HCT116 (cell line): ENCODE data around the gene GALNT18. TPM values are rescaled to one million over a fixed set of nuclear protein-coding genes. Genes with fewer than 3 reads are reported as not detected.

Experiments used
- ATAC-seq: fragments of 200-7000 bp; cut with Tn5 transposase; 2 replicates; pipeline ENCODE4 v1.9.1; 2020; ENCODE audit warnings: mild to moderate bottlenecking, moderate library complexity
- BruUV-seq: library from RNA; stranded (reverse); fragments of 400-500 nt; replicated peaks from 2 replicates; lab custom pipeline; 2021; lab: Mats Ljungman, UMichigan
- CTCF ChIA-PET: fragments of 300-600 bp; sonication (Branson Sonifier 250); formaldehyde crosslinking; loops from one replicate; lab custom pipeline; 2021; ENCODE audit warnings: antibody characterized with exemption; lab: Charles Lee
- POLR2A ChIA-PET: fragments of 300-600, 350-600 bp; sonication (Branson Sonifier 250); formaldehyde crosslinking; loops from one replicate; lab custom pipeline; 2021; ENCODE audit warnings: antibody characterized with exemption; lab: Charles Lee
- RAD21 ChIA-PET, 2 experiments: fragments of 300-600 bp; sonication (Branson Sonifier 250); formaldehyde crosslinking; loops; one replicate each; lab custom pipeline; 2023; ENCODE audit warnings: low total read pairs in 2 of 2; ENCODE audit not compliant: uncharacterized antibody in 2 of 2, unreplicated experiment in 2 of 2, low non-redundant PET in 1 of 2; lab: Charles Lee
- DNase-seq: peaks from one replicate; pipeline ENCODE4 v3.0.0-alpha.2; 2010; ENCODE audit warnings: low read depth, low spot score
- H2AFZ ChIP-seq: fragments of 200-600 bp; shearing (Covaris generic), sonication (generic); 2 replicates; pipeline ENCODE4 v1.6.1; 2017; ENCODE audit warnings: low read depth, mixed run types, mixed read lengths, antibody characterized with exemption, low read length; ENCODE audit not compliant: poor library complexity, severe bottlenecking
- H3K27ac ChIP-seq: 2 replicates; pipeline ENCODE4 v1.5.1; 2012; ENCODE audit warnings: low read depth, low read length
- H3K27me3 ChIP-seq: fragments of 200-600 bp; sonication (generic); 2 replicates; pipeline ENCODE4 v1.6.1; 2016; ENCODE audit warnings: mixed run types, low read length, mixed read lengths; ENCODE audit not compliant: insufficient read depth
- H3K36me3 ChIP-seq, 2 experiments: fragments of 200-500 bp in 1 of 2; fragments of 200-600 bp in 1 of 2; sonication (Bioruptor generic) in 1 of 2; sonication (generic) in 1 of 2; 2 replicates each; pipeline versions ENCODE4 v1.5.1 to v1.6.1; 2014 to 2016; ENCODE audit warnings: low read length in 2 of 2, inconsistent platforms in 1 of 2, mixed read lengths in 1 of 2, mixed run types in 1 of 2; ENCODE audit not compliant: insufficient read depth in 2 of 2, control insufficient read depth in 1 of 2
- H3K4me1 ChIP-seq, 2 experiments: fragments of 200-600 bp in 1 of 2; sonication (generic) in 1 of 2; 2 replicates each; pipeline versions ENCODE4 v1.5.1 to v1.6.1; 2012 to 2017; ENCODE audit warnings: low read length in 2 of 2, inconsistent platforms in 1 of 2, mild to moderate bottlenecking in 1 of 2, mixed read lengths in 1 of 2, mixed run types in 1 of 2, moderate library complexity in 1 of 2; ENCODE audit not compliant: insufficient read depth in 2 of 2, control insufficient read depth in 1 of 2
- H3K4me2 ChIP-seq: fragments of 200-600 bp; sonication (generic); 2 replicates; pipeline ENCODE4 v1.6.1; 2017; ENCODE audit warnings: mixed run types, low read length, mixed read lengths
- H3K4me3 ChIP-seq, 2 experiments: fragments of 200-600 bp in 1 of 2; sonication (generic) in 1 of 2; replicated peaks in 1 of 2; 2 replicates each; pipeline ENCODE4 v1.5.1; 2011 to 2016; ENCODE audit warnings: low read length in 2 of 2, control low read depth in 1 of 2, low read depth in 1 of 2, mild to moderate bottlenecking in 1 of 2, mixed read lengths in 1 of 2, mixed run types in 1 of 2
- H3K79me2 ChIP-seq: fragments of 200-600 bp; sonication (generic); 2 replicates; pipeline ENCODE4 v1.6.1; 2017; ENCODE audit warnings: mild to moderate bottlenecking, mixed run types, low read length, moderate library complexity, mixed read lengths; ENCODE audit not compliant: insufficient read depth
- H3K9ac ChIP-seq: fragments of 200-600 bp; sonication (generic); 2 replicates; pipeline ENCODE4 v1.6.1; 2016; ENCODE audit warnings: low read length, mixed read lengths
- H3K9me2 ChIP-seq: fragments of 200-600 bp; sonication (generic), shearing (Covaris generic); 2 replicates; pipeline ENCODE4 v1.6.1; 2017; ENCODE audit warnings: mixed run types, mild to moderate bottlenecking, moderate library complexity; ENCODE audit not compliant: insufficient read depth
- H3K9me3 ChIP-seq, 2 experiments: fragments of 200-500 bp in 1 of 2; fragments of 200-600 bp in 1 of 2; sonication (Bioruptor generic) in 1 of 2; sonication (generic) in 1 of 2; 2 replicates each; pipeline ENCODE4 v1.6.1; 2014 to 2017; ENCODE audit warnings: low read length in 2 of 2, mixed read lengths in 2 of 2, inconsistent platforms in 1 of 2, low read depth in 1 of 2, mild to moderate bottlenecking in 1 of 2, mixed run types in 1 of 2, moderate library complexity in 1 of 2; ENCODE audit not compliant: control insufficient read depth in 1 of 2, insufficient read depth in 1 of 2
- H4K20me1 ChIP-seq: fragments of 200-600 bp; sonication (generic), shearing (Covaris generic); 2 replicates; pipeline ENCODE4 v1.6.1; 2017; ENCODE audit warnings: mixed run types, mild to moderate bottlenecking, moderate library complexity; ENCODE audit not compliant: insufficient read depth
- CEBPB ChIP-seq: IDR thresholded peaks from 2 replicates; pipeline ENCODE4 v1.6.1; 2012; ENCODE audit warnings: low read depth
- POLR2A ChIP-seq: IDR thresholded peaks from 2 replicates; pipeline ENCODE4 v1.7.0; 2011; ENCODE audit warnings: borderline replicate concordance; ENCODE audit not compliant: insufficient read depth, insufficient read length; ENCODE audit errors: extremely low read depth
- POLR2AphosphoS5 ChIP-seq: IDR thresholded peaks from 2 replicates; pipeline ENCODE4 v1.6.1; 2011; ENCODE audit warnings: mild to moderate bottlenecking, low read depth, low read length, moderate library complexity
- RAD21 ChIP-seq: IDR thresholded peaks from 2 replicates; pipeline ENCODE4 v1.6.1; 2012; ENCODE audit warnings: low read depth, mild to moderate bottlenecking
- SRF ChIP-seq: IDR thresholded peaks from 2 replicates; pipeline ENCODE4 v1.6.1; 2012; ENCODE audit warnings: low read depth
- intact Hi-C: fragments of 100-400 bp; cut with micrococcal nuclease; formaldehyde crosslinking; loops from 2 replicates; pipeline ENCODE4 v1.10.0; 2022
- total RNA-seq: library from RNA; stranded (reverse); gene quantifications from one replicate; pipeline ENCODE4 v1.2.1, GENCODE V29; 2021; ENCODE audit not compliant: unreplicated experiment
- TF ChIP-seq, protein P1 (sequence below): IDR thresholded peaks from 2 replicates; pipeline ENCODE4 v1.6.1; 2012

The GALNT18 gene
- total RNA-seq, 1 experiment from 2014 or later: 19.9 TPM

DNA sequence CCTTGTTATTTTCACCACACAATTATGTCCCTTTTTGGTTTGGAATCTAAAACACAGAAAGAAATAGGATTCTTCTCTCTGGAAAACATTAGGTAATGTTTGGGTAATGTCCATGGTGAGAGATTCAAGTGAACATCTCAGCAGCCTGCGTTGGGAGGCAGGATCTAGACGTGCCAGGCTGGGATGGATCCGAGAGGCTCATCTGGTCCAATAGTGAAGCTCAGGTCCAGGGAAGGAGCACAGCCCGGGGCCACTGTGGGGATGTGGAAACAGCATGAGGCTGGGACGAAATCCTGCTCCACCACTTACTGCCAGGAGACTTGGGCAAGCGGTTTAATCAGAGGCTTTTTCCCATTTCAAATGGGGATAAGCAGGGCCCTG, 378.6 kb downstream of the GALNT18 start:
- Histone ChIP-seq H3K27me3 (no peaks in the 10 kb centered on the region), H3K36me3 (no peaks in the 10 kb centered on the region), H3K9ac (no peak overlapping the region), H3K79me2 (no peaks in the 10 kb centered on the region), H3K4me2 (no peak overlapping the region), H3K27ac (no peak overlapping the region), H2AFZ (no peak overlapping the region), H3K9me2 (no peaks in the 10 kb centered on the region), H3K9me3 (no peaks in the 10 kb centered on the region), H4K20me1 (no peaks in the 10 kb centered on the region), H3K4me1 (no peaks in the 10 kb centered on the region), H3K4me3 (no peak overlapping the region)
- intact Hi-C loops: loop anchor here (2.0 kb wide), 1 partner anchor 52 kb away; no protein-coding TSS in a partner anchor
- no peak for DNase-seq
- ChIA-PET RAD21 (no interaction called here), CTCF (no interaction called here), POLR2A (no interaction called here)
- BruUV-seq: no TSS peak
- no peak for ATAC-seq
- no peak for TF ChIP-seq POLR2AphosphoS5
- TF ChIP-seq SRF: no peak
- TF ChIP-seq, protein P1, sequence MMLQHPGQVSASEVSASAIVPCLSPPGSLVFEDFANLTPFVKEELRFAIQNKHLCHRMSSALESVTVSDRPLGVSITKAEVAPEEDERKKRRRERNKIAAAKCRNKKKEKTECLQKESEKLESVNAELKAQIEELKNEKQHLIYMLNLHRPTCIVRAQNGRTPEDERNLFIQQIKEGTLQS: no peak
- no peak for TF ChIP-seq POLR2A
- no peak for TF ChIP-seq CEBPB
- no peak for TF ChIP-seq RAD21

DNA sequence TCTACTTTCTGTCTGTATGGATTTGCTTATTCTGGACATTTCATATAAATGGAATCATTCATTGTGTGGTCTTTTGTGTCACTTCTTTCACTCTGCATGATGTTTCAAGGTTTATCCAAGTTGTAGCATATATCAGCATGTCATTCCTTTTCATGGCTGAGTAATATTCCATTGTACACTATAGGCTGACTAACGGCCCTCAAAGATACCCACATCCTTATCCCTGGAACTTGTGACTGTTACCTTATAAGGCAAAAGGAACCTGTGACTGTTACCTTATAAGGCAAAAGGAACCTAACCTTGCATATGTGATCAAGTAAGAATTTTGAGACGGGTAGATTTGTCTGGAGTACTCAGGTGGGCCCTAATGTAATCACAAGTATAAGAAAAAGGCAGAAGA, 380.5 kb downstream of the GALNT18 start:
- no peak overlapping the region for H2AFZ ChIP-seq
- CTCF ChIA-PET: no interaction called here
- TF ChIP-seq SRF (peak; percentile 84), RAD21 (no peak)

More for the DNA sequence above, 380.5 kb downstream of the GALNT18 start:
- Histone ChIP-seq H3K4me2 (no peak overlapping the region), H3K36me3 (no peaks in the 10 kb centered on the region), H3K4me3 (no peak overlapping the region), H3K79me2 (no peaks in the 10 kb centered on the region), H3K9me3 (no peaks in the 10 kb centered on the region), H3K4me1 (no peaks in the 10 kb centered on the region), H3K9me2 (no peaks in the 10 kb centered on the region), H3K27ac (no peak overlapping the region), H3K9ac (no peak overlapping the region), H4K20me1 (no peaks in the 10 kb centered on the region), H3K27me3 (no peaks in the 10 kb centered on the region)
- RAD21 ChIA-PET: no interaction called here
- no TSS peak for BruUV-seq
- intact Hi-C loops: no loop called here
- ATAC-seq (no peak), DNase-seq (no peak)
- POLR2A ChIA-PET: no interaction called here
